Keratinocyte (primary cell): ENCODE data around the gene ARMH3. TPM values are rescaled to one million over a fixed set of nuclear protein-coding genes. Genes with fewer than 3 reads are reported as not detected.

Experiments
- DNase-seq: peaks from one replicate; pipeline ENCODE4 v3.0.0-alpha.2; 2011; ENCODE audit warnings: low read depth, missing footprints, low spot score
- FAIRE-seq: peaks from 2 replicates; lab custom pipeline; 2011; peaks lifted over from hg19 to GRCh38; lab: Jason Lieb, UNC
- H2AFZ ChIP-seq: 2 replicates; pipeline ENCODE4 v1.6.0; 2012; ENCODE audit warnings: low read length, control low read depth, inconsistent platforms; ENCODE audit not compliant: control insufficient read depth
- H3K27ac ChIP-seq: 2 replicates; pipeline ENCODE4 v1.5.1; 2011; ENCODE audit warnings: low read length; ENCODE audit not compliant: control insufficient read depth, insufficient read depth
- H3K27me3 ChIP-seq: 3 replicates; pipeline ENCODE4 v1.6.0; 2011; ENCODE audit warnings: low read length; ENCODE audit not compliant: control insufficient read depth, insufficient read depth; ENCODE audit errors: extremely low read depth
- H3K36me3 ChIP-seq, 2 experiments: 2 replicates in 1 of 2; 3 replicates in 1 of 2; pipeline ENCODE4 v1.5.1; 2011; ENCODE audit warnings: low read length in 2 of 2, mild to moderate bottlenecking in 1 of 2; ENCODE audit not compliant: control insufficient read depth in 2 of 2, insufficient read depth in 2 of 2; ENCODE audit errors: extremely low read depth in 1 of 2
- H3K4me1 ChIP-seq: 3 replicates; pipeline ENCODE4 v1.5.1; 2011; ENCODE audit warnings: low read length; ENCODE audit not compliant: control insufficient read depth, insufficient read depth; ENCODE audit errors: extremely low read depth
- H3K4me2 ChIP-seq: 3 replicates; pipeline ENCODE4 v1.6.0; 2011; ENCODE audit warnings: low read depth, low read length; ENCODE audit not compliant: control insufficient read depth, insufficient read depth; ENCODE audit errors: extremely low read depth
- H3K4me3 ChIP-seq, 3 experiments: fragments of 200-600 bp in 1 of 3; sonication (generic) in 1 of 3; 2 replicates in 2 of 3; 3 replicates in 1 of 3; pipeline ENCODE4 v1.5.1; 2011 to 2016; ENCODE audit warnings: low read length in 3 of 3, mild to moderate bottlenecking in 3 of 3, control low read depth in 2 of 3, inconsistent platforms in 1 of 3, low read depth in 1 of 3, mixed read lengths in 1 of 3, mixed run types in 1 of 3, moderate library complexity in 1 of 3; ENCODE audit not compliant: control insufficient read depth in 2 of 3, insufficient read depth in 2 of 3; ENCODE audit errors: extremely low read depth in 1 of 3
- H3K79me2 ChIP-seq: 2 replicates; pipeline ENCODE4 v1.6.0; 2012; ENCODE audit warnings: low read length; ENCODE audit not compliant: control insufficient read depth, insufficient read depth
- H3K9ac ChIP-seq: 3 replicates; pipeline ENCODE4 v1.6.0; 2011; ENCODE audit warnings: low read length; ENCODE audit not compliant: control insufficient read depth, insufficient read depth; ENCODE audit errors: extremely low read depth
- H3K9me1 ChIP-seq: 3 replicates; pipeline ENCODE4 v1.6.0; 2011; ENCODE audit warnings: low read length; ENCODE audit not compliant: control insufficient read depth, insufficient read depth; ENCODE audit errors: extremely low read depth
- H3K9me3 ChIP-seq: 2 replicates; pipeline ENCODE4 v1.5.1; 2012; ENCODE audit warnings: low read depth, low read length; ENCODE audit not compliant: control insufficient read depth
- H4K20me1 ChIP-seq: 3 replicates; pipeline ENCODE4 v1.6.0; 2011; ENCODE audit warnings: low read length; ENCODE audit not compliant: control insufficient read depth, insufficient read depth; ENCODE audit errors: extremely low read depth
- EZH2 ChIP-seq: IDR thresholded peaks from one replicate; pipeline ENCODE4 v1.6.1; 2012; ENCODE audit warnings: inconsistent platforms, mild to moderate bottlenecking, low read length, moderate library complexity
- dilution Hi-C: fragments of 300-500 bp; cut with MboI; formaldehyde crosslinking; loops from one replicate; pipeline ENCODE4 v1.7.0; 2020; ENCODE audit warnings: low sequenced_read_pairs; ENCODE audit not compliant: extremely low pct_ligation_motif_present
- polyA plus RNA-seq, 5 experiments: library from polyadenylated mRNA; depleted of rRNA in 3 of 5; stranded (reverse) in 3 of 5; stranded (forward) in 1 of 5; unstranded in 1 of 5; fragments of >200 nt; gene quantifications; 1 replicate in 1 of 5; 2 replicates in 3 of 5; 3 replicates in 1 of 5; pipeline versions ENCODE4 v1.2.1 to v1.2.3, GENCODE V29; 2011 to 2012; ENCODE audit warnings: missing spikeins in 2 of 5, low read depth in 1 of 5, low replicate concordance in 1 of 5
- TF ChIP-seq, protein P1 (sequence below), 3 experiments: IDR thresholded peaks in 1 of 3; conservative IDR thresholded peaks in 1 of 3; optimal IDR thresholded peaks in 1 of 3; 2 replicates in 2 of 3; 3 replicates in 1 of 3; pipeline versions ENCODE3 to v1.5.1; 2011; ENCODE audit warnings: low read length in 3 of 3, mild to moderate bottlenecking in 3 of 3, moderate library complexity in 2 of 3, control low read depth in 1 of 3, inconsistent platforms in 1 of 3; ENCODE audit not compliant: insufficient read depth in 2 of 3; ENCODE audit errors: extremely low read depth in 1 of 3

Gene ARMH3
- polyA plus RNA-seq, 1 donor (not counting 4 experiments of a cell fraction or from before 2014, with no cell fraction given), result 25.3 TPM

DNA sequence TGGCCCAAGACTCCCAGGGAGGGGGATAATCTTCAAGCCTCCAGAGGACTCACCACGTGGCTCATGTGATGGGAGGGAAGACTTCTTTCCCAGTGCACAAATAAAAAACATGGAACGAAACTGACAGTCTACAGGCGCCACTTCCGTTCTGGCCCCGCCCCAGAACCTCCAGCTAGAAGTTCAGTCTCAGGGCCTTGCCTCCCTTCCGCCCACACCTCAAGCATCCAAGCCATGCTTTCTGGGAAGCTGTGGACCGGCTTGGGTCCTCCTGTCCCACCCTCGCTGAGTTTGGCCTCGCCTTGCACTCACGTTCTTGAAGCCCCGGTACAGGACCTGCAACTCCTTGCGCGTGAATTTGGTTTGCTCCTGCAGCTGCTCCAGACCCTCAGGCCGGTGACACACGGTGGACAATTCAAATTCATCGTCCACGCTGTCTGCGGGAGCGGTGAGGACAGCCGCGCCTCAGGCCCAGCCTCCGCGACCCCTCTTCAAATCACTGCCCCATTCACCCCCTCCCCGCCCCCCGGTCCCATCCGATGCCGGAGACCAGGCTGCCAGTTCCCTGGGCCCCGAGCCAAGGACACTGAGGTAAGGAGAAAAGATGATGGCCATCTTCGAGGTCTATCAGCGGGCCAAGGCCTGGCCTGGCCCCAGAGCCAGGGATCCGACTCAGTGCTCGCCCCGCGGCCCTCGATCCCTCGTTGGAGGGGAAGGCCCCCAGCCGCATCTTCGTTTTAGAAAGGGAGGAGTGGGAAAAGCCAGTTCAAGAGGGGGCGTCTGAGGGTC is 227.0 kb downstream of the ARMH3 start:
- H3K4me2 ChIP-seq, result peak overlapping the region; percentile 41
- dilution Hi-C loops, result no loop called here
- no peaks in the 10 kb centered on the region for H3K9me1 ChIP-seq
- no peaks in the 10 kb centered on the region for H4K20me1 ChIP-seq
- H3K36me3 ChIP-seq, result peaks cover 0 to 11% of the 10 kb centered on the region in 2 experiments
- peaks cover 20% of the 10 kb centered on the region for H3K4me1 ChIP-seq
- DNase-seq (no peak), FAIRE-seq (no peak)
- H3K27me3 ChIP-seq, result no peaks in the 10 kb centered on the region
- no peaks in the 10 kb centered on the region for H3K79me2 ChIP-seq
- no peak overlapping the region for H3K9ac ChIP-seq
- H3K9me3 ChIP-seq, result no peaks in the 10 kb centered on the region
- no peak overlapping the region for H3K27ac ChIP-seq
- H3K4me3 ChIP-seq, result no peak overlapping the region
- TF ChIP-seq EZH2, result no peak
- TF ChIP-seq, protein P1, sequence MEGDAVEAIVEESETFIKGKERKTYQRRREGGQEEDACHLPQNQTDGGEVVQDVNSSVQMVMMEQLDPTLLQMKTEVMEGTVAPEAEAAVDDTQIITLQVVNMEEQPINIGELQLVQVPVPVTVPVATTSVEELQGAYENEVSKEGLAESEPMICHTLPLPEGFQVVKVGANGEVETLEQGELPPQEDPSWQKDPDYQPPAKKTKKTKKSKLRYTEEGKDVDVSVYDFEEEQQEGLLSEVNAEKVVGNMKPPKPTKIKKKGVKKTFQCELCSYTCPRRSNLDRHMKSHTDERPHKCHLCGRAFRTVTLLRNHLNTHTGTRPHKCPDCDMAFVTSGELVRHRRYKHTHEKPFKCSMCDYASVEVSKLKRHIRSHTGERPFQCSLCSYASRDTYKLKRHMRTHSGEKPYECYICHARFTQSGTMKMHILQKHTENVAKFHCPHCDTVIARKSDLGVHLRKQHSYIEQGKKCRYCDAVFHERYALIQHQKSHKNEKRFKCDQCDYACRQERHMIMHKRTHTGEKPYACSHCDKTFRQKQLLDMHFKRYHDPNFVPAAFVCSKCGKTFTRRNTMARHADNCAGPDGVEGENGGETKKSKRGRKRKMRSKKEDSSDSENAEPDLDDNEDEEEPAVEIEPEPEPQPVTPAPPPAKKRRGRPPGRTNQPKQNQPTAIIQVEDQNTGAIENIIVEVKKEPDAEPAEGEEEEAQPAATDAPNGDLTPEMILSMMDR (optimal IDR thresholded peaks at IDR 0.05 in 1 of 3, IDR thresholded peaks at IDR 0.05 in 1 of 3, conservative IDR thresholded peaks at IDR 0.05 in 1 of 3; ENCODE audit: extremely low read depth in 1 of 3, insufficient read depth in 2 of 3, low read length in 3 of 3), result no peak
- H2AFZ ChIP-seq, result no peak overlapping the region

DNA sequence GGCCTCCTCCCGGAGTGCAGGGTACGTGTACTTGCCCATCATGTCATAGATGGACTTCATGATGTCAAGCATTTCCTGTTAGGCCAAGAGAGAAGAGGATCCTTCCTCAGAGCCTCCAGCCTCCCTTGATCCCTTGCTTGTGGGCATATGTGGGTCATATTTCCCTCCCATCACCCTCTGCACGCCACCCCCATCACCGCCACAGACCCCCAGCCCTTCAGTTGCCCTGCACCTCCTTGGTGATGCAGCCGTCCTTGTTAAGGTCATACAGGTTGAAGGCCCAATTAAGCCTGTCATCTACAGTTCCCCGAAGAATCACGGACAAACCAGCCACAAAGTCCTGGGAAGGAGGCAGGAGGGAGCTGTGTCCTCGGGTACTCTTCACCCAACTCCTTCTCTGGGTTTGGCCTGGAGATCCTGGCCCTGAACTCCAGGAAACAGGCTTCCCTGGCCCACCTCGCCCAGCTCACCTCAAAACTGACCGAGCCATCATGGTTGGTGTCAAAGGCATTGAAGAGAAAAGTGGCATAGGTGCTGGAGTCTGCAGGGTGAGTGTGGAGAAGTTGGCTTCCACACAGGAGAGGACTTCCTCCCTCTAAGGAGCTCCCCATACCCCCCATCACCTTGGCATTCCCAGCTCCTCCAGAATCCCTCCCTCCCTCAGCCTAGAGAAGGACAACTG is 227.9 kb downstream of the ARMH3 start:
- H3K4me2 ChIP-seq, result no peak overlapping the region
- no peak overlapping the region for H2AFZ ChIP-seq
- no peaks in the 10 kb centered on the region for H3K79me2 ChIP-seq
- no peaks in the 10 kb centered on the region for H3K9me3 ChIP-seq
- dilution Hi-C loops, result no loop called here
- H3K27ac ChIP-seq, result no peak overlapping the region
- TF ChIP-seq, protein P1 (optimal IDR thresholded peaks at IDR 0.05 in 1 of 3, IDR thresholded peaks at IDR 0.05 in 1 of 3, conservative IDR thresholded peaks at IDR 0.05 in 1 of 3; ENCODE audit: extremely low read depth in 1 of 3, insufficient read depth in 2 of 3, low read length in 3 of 3), result no peak
- TF ChIP-seq EZH2, result no peak
- no peaks in the 10 kb centered on the region for H3K27me3 ChIP-seq
- H4K20me1 ChIP-seq, result no peaks in the 10 kb centered on the region
- peaks cover 20% of the 10 kb centered on the region for H3K4me1 ChIP-seq
- DNase-seq (no peak), FAIRE-seq (no peak)
- H3K9ac ChIP-seq, result no peak overlapping the region
- no peak overlapping the region for H3K4me3 ChIP-seq
- H3K36me3 ChIP-seq, result peaks cover 0 to 11% of the 10 kb centered on the region in 2 experiments
- H3K9me1 ChIP-seq, result no peaks in the 10 kb centered on the region
